ENCODE results near the gene CX3CL1. TPM values are rescaled to one million over a fixed set of nuclear protein-coding genes. Genes with fewer than 3 reads are reported as not detected.
"Not testable (repeated sequence)": the region's sequence is repeated elsewhere in the genome, so short reads cannot be mapped to it uniquely, and the experiment has no call there.

Gene CX3CL1
- total RNA-seq, 1 experiment from 2014 or later = not detected

DNA sequence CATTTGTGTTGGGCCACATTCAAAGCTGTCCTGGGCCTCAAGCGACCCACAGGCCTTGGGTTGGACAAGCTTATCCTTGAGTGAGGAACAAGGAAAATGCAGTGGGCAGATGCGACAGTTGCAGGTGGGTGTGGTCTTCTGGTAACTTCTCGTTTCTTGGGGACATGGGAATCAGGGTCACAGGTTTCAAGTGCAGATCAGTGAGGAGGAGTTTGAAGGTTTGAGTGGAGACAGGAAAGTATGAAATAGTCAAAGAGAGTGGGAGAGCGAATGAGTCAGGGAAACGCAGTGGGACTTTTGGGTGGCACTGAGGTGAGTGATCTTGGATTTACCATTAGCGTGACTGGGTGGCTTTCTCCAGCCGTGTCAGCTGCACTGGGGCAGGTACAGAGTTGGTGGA lies 29.1 kb upstream of the CX3CL1 start:
- CTCF ChIA-PET = no interaction called here
- H3K27me3 ChIP-seq (ENCODE audit: insufficient read depth, low read depth) = peaks cover 9% of the 10 kb centered on the region; the same call in 1 of the 2 replicates
- H3K9me3 ChIP-seq (ENCODE audit: insufficient read depth, low read depth) = peaks cover 7% of the 10 kb centered on the region; the same call in 1 of the 2 replicates
- intact Hi-C loops (cut with micrococcal nuclease; ENCODE audit: unreplicated experiment) = no loop called here
- H3K36me3 ChIP-seq (ENCODE audit: low read depth) = no peaks in the 10 kb centered on the region
- H3K4me1 ChIP-seq (replicated peaks; ENCODE audit: insufficient read depth) = peaks cover 38% of the 10 kb centered on the region
- no TSS peak for BruUV-seq (replicated peaks)
- POLR2A ChIA-PET (ENCODE audit: unreplicated experiment) = interaction anchor here (0.7 kb wide), 1 partner anchor 48 kb away, joined by 6 read pairs; no protein-coding TSS in a partner anchor
- no peak for DNase-seq
- no peak overlapping the region for H3K4me2 ChIP-seq
- no peaks in the 10 kb centered on the region for H4K20me1 ChIP-seq (ENCODE audit: insufficient read depth)
- no peak for TF ChIP-seq EZH2 (IDR thresholded peaks at IDR 0.05; ENCODE audit: low read depth)
- TF ChIP-seq, protein P1, sequence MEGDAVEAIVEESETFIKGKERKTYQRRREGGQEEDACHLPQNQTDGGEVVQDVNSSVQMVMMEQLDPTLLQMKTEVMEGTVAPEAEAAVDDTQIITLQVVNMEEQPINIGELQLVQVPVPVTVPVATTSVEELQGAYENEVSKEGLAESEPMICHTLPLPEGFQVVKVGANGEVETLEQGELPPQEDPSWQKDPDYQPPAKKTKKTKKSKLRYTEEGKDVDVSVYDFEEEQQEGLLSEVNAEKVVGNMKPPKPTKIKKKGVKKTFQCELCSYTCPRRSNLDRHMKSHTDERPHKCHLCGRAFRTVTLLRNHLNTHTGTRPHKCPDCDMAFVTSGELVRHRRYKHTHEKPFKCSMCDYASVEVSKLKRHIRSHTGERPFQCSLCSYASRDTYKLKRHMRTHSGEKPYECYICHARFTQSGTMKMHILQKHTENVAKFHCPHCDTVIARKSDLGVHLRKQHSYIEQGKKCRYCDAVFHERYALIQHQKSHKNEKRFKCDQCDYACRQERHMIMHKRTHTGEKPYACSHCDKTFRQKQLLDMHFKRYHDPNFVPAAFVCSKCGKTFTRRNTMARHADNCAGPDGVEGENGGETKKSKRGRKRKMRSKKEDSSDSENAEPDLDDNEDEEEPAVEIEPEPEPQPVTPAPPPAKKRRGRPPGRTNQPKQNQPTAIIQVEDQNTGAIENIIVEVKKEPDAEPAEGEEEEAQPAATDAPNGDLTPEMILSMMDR (conservative IDR thresholded peaks at IDR 0.05) = no peak
- no peak overlapping the region for H3K27ac ChIP-seq
- H3F3A ChIP-seq (ENCODE audit: insufficient read depth, low read depth) = peaks cover 25% of the 10 kb centered on the region
- no peaks in the 10 kb centered on the region for H3K9me2 ChIP-seq (ENCODE audit: insufficient read depth)
- H3K79me2 ChIP-seq (ENCODE audit: low read depth) = no peaks in the 10 kb centered on the region
- H3K4me3 ChIP-seq = no peak overlapping the region
- H2AFZ ChIP-seq = no peak overlapping the region

DNA sequence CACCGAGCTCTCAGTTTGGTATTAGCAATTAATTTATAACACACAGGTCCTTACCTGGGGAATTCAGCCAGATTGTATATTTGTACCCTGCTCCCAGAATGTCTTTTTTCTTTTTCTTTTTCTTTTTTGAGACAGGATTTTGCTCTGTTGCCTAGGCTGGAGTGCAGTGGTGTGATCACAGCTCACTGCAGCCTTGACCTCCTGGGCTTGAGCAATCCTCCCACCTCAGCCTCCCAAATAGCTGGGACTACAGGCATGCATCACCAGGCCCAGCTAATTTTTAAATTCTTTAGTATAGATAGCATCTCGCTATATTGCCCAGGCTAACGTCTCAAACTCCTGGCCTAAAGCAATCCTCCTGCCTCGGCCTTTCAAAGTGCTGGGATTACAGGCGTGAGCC lies 28.2 kb upstream of the CX3CL1 start:
- H4K20me1 ChIP-seq (ENCODE audit: insufficient read depth); CTCF ChIA-PET; H3K4me2 ChIP-seq; POLR2A ChIA-PET (ENCODE audit: unreplicated experiment); H3K9me3 ChIP-seq (ENCODE audit: insufficient read depth, low read depth); H3K79me2 ChIP-seq (ENCODE audit: low read depth); H2AFZ ChIP-seq; intact Hi-C loops (cut with micrococcal nuclease; ENCODE audit: unreplicated experiment); H3K9me2 ChIP-seq (ENCODE audit: insufficient read depth); DNase-seq; H3K36me3 ChIP-seq (ENCODE audit: low read depth); H3K27ac ChIP-seq; H3K4me3 ChIP-seq; BruUV-seq (replicated peaks): not testable (repeated sequence)
- Histone ChIP-seq H3K27me3 (ENCODE audit: insufficient read depth, low read depth) (peaks cover 16% of the 10 kb centered on the region; the same call in 1 of the 2 replicates), H3K4me1 (replicated peaks; ENCODE audit: insufficient read depth) (peaks cover 32% of the 10 kb centered on the region), H3F3A (ENCODE audit: insufficient read depth, low read depth) (peaks cover 25% of the 10 kb centered on the region)

DNA sequence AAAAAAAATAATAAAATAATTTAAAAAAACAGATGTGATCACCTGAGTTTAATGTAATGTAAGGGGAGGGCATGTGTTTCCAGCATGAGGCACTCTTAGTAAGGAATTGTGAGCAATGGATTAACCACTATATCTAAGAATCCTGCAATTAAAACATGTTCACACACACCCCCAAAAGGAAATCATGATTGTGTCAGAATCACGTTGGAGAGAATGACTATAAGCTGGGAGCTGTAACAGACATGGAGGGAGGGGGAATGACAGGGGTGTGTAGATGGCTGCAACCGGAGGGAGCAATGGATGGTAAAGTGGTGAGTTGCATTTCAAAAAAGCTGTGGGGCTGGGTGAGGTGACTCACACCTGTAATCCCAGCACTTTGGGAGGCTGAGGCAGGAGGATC lies 27.3 kb upstream of the CX3CL1 start:
- no peak overlapping the region for H3K4me3 ChIP-seq
- intact Hi-C loops (cut with micrococcal nuclease; ENCODE audit: unreplicated experiment) = no loop called here
- TF ChIP-seq, protein P1 (conservative IDR thresholded peaks at IDR 0.05) = no peak
- no peak for TF ChIP-seq EZH2 (IDR thresholded peaks at IDR 0.05; ENCODE audit: low read depth)
- DNase-seq = no peak
- H3K27me3 ChIP-seq (ENCODE audit: insufficient read depth, low read depth) = peaks cover 25% of the 10 kb centered on the region; the same call in 1 of the 2 replicates
- ChIA-PET CTCF (interaction anchor here (0.6 kb wide), 1 partner anchor 69 kb away, joined by 3 read pairs; no protein-coding TSS in a partner anchor), POLR2A (ENCODE audit: unreplicated experiment) (no interaction called here)
- H3K9me2 ChIP-seq (ENCODE audit: insufficient read depth) = no peaks in the 10 kb centered on the region
- H4K20me1 ChIP-seq (ENCODE audit: insufficient read depth) = no peaks in the 10 kb centered on the region
- no peak overlapping the region for H3K27ac ChIP-seq
- peaks cover 22% of the 10 kb centered on the region for H3K4me1 ChIP-seq (replicated peaks; ENCODE audit: insufficient read depth)
- peaks cover 7% of the 10 kb centered on the region; the same call in 1 of the 2 replicates for H3K9me3 ChIP-seq (ENCODE audit: insufficient read depth, low read depth)
- H3K79me2 ChIP-seq (ENCODE audit: low read depth) = no peaks in the 10 kb centered on the region
- no TSS peak for BruUV-seq (replicated peaks)
- no peak overlapping the region for H2AFZ ChIP-seq
- H3K4me2 ChIP-seq = no peak overlapping the region
- H3K36me3 ChIP-seq (ENCODE audit: low read depth) = no peaks in the 10 kb centered on the region
- peaks cover 25% of the 10 kb centered on the region for H3F3A ChIP-seq (ENCODE audit: insufficient read depth, low read depth)

DNA sequence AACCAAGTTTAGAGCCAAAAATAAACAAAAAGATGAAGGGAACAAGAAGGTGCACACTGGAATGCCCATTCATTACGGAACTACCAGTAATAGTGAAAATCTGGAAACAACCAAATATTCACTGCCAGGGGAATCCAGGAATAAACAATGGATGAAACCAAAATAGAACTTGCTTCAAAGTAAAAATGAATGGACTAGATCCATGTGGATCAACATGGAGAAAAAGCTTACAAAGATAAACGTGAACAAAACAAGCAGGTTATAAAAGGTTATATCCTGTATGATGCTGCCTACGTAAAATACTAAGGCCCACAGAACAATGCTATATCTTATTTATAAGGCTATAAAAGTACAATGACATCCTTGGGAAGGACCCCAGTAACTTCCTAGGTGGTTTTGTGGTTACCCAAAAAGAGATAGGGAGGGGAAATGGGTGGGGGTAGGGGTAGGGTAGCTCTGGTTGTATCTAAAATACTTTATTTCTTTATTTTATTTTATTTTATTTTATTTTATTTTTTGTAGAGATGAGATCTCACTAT lies 26.6 kb upstream of the CX3CL1 start:
- H3K4me2 ChIP-seq = no peak overlapping the region
- peaks cover 16% of the 10 kb centered on the region for H3K4me1 ChIP-seq (replicated peaks; ENCODE audit: insufficient read depth)
- CTCF ChIA-PET = interaction anchor here (0.6 kb wide), 1 partner anchor 70 kb away, joined by 3 read pairs; no protein-coding TSS in a partner anchor
- H2AFZ ChIP-seq = no peak overlapping the region
- H3K9me2 ChIP-seq (ENCODE audit: insufficient read depth) = no peaks in the 10 kb centered on the region
- intact Hi-C loops (cut with micrococcal nuclease; ENCODE audit: unreplicated experiment) = no loop called here
- no peaks in the 10 kb centered on the region for H4K20me1 ChIP-seq (ENCODE audit: insufficient read depth)
- H3K27me3 ChIP-seq (ENCODE audit: insufficient read depth, low read depth) = peaks cover 27% of the 10 kb centered on the region; the same call in 1 of the 2 replicates
- H3K4me3 ChIP-seq = no peak overlapping the region
- POLR2A ChIA-PET (ENCODE audit: unreplicated experiment) = no interaction called here
- peaks cover 20% of the 10 kb centered on the region for H3F3A ChIP-seq (ENCODE audit: insufficient read depth, low read depth)
- no peaks in the 10 kb centered on the region for H3K79me2 ChIP-seq (ENCODE audit: low read depth)
- no peak for TF ChIP-seq EZH2 (IDR thresholded peaks at IDR 0.05; ENCODE audit: low read depth)
- TF ChIP-seq, protein P1 (conservative IDR thresholded peaks at IDR 0.05) = no peak
- no TSS peak for BruUV-seq (replicated peaks)
- no peak overlapping the region for H3K27ac ChIP-seq
- DNase-seq = no peak
- peaks cover 7% of the 10 kb centered on the region; the same call in 1 of the 2 replicates for H3K9me3 ChIP-seq (ENCODE audit: insufficient read depth, low read depth)
- no peaks in the 10 kb centered on the region for H3K36me3 ChIP-seq (ENCODE audit: low read depth)

All from PC-9 (cell line).